Measurements from ENCODE around the gene SLIT3.

The SLIT3 gene

GRCh38 chr5:169303119-169303515 lies 2.2 kb upstream of the SLIT3 start:
- in situ Hi-C loops (cut with HindIII; ENCODE audit: low pct_ligation_motif_present, low sequenced_read_pairs) = no loop called here
- no peak for DNase-seq
- Histone ChIP-seq H3K27ac (no peak overlapping the region), H3K4me3 (ENCODE audit: low read depth, low read length) (no peak overlapping the region), H3K27me3 (replicated peaks) (peaks cover 28% of the 10 kb centered on the region), H3K36me3 (replicated peaks) (no peaks in the 10 kb centered on the region)
- TF ChIP-seq, protein P1, sequence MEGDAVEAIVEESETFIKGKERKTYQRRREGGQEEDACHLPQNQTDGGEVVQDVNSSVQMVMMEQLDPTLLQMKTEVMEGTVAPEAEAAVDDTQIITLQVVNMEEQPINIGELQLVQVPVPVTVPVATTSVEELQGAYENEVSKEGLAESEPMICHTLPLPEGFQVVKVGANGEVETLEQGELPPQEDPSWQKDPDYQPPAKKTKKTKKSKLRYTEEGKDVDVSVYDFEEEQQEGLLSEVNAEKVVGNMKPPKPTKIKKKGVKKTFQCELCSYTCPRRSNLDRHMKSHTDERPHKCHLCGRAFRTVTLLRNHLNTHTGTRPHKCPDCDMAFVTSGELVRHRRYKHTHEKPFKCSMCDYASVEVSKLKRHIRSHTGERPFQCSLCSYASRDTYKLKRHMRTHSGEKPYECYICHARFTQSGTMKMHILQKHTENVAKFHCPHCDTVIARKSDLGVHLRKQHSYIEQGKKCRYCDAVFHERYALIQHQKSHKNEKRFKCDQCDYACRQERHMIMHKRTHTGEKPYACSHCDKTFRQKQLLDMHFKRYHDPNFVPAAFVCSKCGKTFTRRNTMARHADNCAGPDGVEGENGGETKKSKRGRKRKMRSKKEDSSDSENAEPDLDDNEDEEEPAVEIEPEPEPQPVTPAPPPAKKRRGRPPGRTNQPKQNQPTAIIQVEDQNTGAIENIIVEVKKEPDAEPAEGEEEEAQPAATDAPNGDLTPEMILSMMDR (IDR thresholded peaks at IDR 0.05; ENCODE audit: low read depth, low read length, missing control alignments) = no peak

- no peak overlapping the region for H3K4me3 ChIP-seq (ENCODE audit: low read depth, low read length)
- no peaks in the 10 kb centered on the region for H3K36me3 ChIP-seq (replicated peaks)
- peak; percentile 74 for DNase-seq
- TF ChIP-seq, protein P1 (IDR thresholded peaks at IDR 0.05; ENCODE audit: low read depth, low read length, missing control alignments) = peak; percentile 96
- H3K27me3 ChIP-seq (replicated peaks) = peaks cover 28% of the 10 kb centered on the region
- no peak overlapping the region for H3K27ac ChIP-seq
- in situ Hi-C loops (cut with HindIII; ENCODE audit: low pct_ligation_motif_present, low sequenced_read_pairs) = no loop called here
Observed at GRCh38 chr5:169302491-169303118, 1.7 kb upstream of the SLIT3 start.

DNA sequence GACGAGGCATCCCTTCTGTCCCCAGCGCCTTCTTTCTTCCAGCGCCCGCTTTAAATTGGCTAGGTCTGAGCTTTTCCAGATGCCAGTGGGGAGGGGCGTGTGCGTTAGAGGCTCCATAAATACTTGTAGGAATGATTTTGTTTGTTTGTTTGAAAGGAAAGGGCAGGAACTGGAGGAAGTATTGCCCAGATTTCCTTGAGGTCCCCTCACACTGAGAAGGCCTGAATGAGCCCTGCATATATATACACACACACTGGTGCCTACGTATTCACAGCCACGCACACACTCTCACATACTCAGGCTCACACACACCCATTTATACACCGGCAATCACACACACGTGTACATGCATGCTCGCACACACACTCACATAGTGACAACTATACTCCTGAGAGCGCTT lies 1.0 kb upstream of the SLIT3 start:
- no peak for DNase-seq

DNA sequence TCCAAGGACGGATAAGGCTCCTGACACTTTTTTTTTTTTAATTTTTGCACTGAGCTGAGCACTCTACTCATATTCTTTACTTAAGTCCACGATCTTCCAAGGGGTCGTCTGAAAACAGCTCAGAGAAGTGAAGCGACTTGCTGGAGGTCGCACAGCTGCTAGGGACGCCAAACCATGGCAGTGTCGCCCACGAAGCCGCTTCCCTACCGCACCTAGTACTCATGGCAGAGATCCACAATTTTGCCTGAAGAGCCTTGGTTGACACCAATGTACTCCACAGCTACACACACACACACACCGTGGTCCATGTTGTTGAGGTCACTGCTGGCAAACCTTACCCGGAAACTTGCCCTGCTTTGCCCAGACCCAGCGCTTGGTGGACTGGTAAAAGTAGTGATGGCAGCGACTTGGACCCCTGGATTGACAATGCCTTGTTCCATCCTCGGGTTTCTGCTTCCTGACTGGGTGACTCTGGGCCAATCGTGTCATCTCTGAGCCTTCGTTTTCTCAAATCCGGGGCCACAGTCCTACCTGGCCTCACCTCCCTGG lies 521 bp upstream of the SLIT3 start:
- TF ChIP-seq, protein P1 (IDR thresholded peaks at IDR 0.05; ENCODE audit: low read depth, low read length, missing control alignments) = no peak
- Histone ChIP-seq H3K4me3 (ENCODE audit: low read depth, low read length) (peak overlapping the region; percentile 47), H3K36me3 (replicated peaks) (no peaks in the 10 kb centered on the region), H3K27me3 (replicated peaks) (peaks cover 28% of the 10 kb centered on the region), H3K27ac (no peak overlapping the region)
- in situ Hi-C loops (cut with HindIII; ENCODE audit: low pct_ligation_motif_present, low sequenced_read_pairs) = no loop called here
- DNase-seq = no peak

More for the DNA sequence above, 1.0 kb upstream of the SLIT3 start:
- Histone ChIP-seq H3K36me3 (replicated peaks) (no peaks in the 10 kb centered on the region), H3K4me3 (ENCODE audit: low read depth, low read length) (no peak overlapping the region), H3K27ac (no peak overlapping the region), H3K27me3 (replicated peaks) (peaks cover 28% of the 10 kb centered on the region)
- in situ Hi-C loops (cut with HindIII; ENCODE audit: low pct_ligation_motif_present, low sequenced_read_pairs) = no loop called here
- TF ChIP-seq, protein P1 (IDR thresholded peaks at IDR 0.05; ENCODE audit: low read depth, low read length, missing control alignments) = no peak

DNA sequence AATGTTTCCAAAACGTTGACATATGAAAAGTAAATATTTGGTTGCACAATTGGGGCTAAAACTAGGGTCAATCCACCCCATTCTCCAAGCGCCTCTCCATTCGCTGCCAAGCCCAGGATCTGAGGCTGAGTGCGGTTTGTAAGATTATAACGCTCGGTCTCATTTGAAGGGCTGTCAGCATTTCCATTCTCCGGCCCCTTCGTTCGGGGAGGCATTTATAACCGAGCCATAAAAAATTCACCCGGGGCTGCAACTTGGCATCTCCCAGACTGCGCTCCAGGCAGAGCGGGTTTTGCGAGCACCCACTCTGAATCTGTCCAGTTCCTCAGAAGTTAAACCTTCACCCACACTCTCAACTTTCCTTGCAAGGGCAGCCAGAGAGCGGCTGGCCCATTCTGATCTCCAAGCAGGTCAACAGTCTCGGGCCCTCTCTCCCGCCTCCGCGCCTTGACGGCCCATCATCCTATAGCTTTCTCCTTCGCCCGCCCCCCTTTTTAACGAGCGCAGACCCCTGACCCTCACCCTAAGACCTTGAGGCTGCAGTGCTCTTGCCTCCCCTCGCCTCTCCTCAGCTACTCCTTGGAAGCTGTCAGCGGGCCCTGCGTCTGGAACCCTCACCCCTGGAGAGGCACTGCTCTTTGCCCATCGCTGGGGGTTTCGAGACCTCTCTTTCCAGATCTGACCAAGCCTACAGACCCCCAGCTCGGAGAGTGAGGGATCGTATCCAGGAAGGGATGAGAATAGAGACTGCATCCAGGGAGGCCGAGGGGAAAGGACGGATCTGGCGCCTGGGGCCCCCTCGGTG lies 1.1 kb downstream of the SLIT3 start:
- Histone ChIP-seq H3K4me3 (ENCODE audit: low read depth, low read length) (peak overlapping the region; percentile 47), H3K36me3 (replicated peaks) (no peaks in the 10 kb centered on the region), H3K27ac (no peak overlapping the region), H3K27me3 (replicated peaks) (peaks cover 28% of the 10 kb centered on the region)
- in situ Hi-C loops (cut with HindIII; ENCODE audit: low pct_ligation_motif_present, low sequenced_read_pairs) = no loop called here
- no peak for DNase-seq
- TF ChIP-seq, protein P1 (IDR thresholded peaks at IDR 0.05; ENCODE audit: low read depth, low read length, missing control alignments) = no peak
